Duodenal mucosa (tissue), 2 donors: Measurements from ENCODE around the gene PRSS57.
A peak's percentile ranks its signal among the peaks of the same experiment; 100 is the strongest.
"Not testable (repeated sequence)": the region's sequence is repeated elsewhere in the genome, so short reads cannot be mapped to it uniquely, and the experiment has no call there.

ENCODE experiments used
- H3K27ac ChIP-seq: one replicate; pipeline ENCODE4 v1.7.0; 2013; ENCODE audit warnings: low read depth, low read length
- H3K27me3 ChIP-seq, 2 donors: one replicate each; pipeline ENCODE4 v1.7.0; 2013; ENCODE audit warnings: low read length in 2 of 2, control low read depth in 1 of 2; ENCODE audit not compliant: insufficient read depth in 2 of 2, control insufficient read depth in 1 of 2
- H3K36me3 ChIP-seq, 2 donors: one replicate each; pipeline ENCODE4 v1.7.0; 2013; ENCODE audit warnings: low read length in 2 of 2, control low read depth in 1 of 2; ENCODE audit not compliant: insufficient read depth in 2 of 2, control insufficient read depth in 1 of 2
- H3K4me1 ChIP-seq, 2 donors: one replicate each; pipeline ENCODE4 v1.7.0; 2013; ENCODE audit warnings: low read length in 2 of 2, control low read depth in 1 of 2; ENCODE audit not compliant: insufficient read depth in 2 of 2, control insufficient read depth in 1 of 2
- H3K4me3 ChIP-seq, 2 donors: one replicate each; pipeline ENCODE4 v1.7.0; 2013; ENCODE audit warnings: low read length in 2 of 2, low read depth in 1 of 2
- H3K9ac ChIP-seq, 2 donors: one replicate each; pipeline ENCODE4 v1.7.0; 2013; ENCODE audit warnings: low read length in 2 of 2, low read depth in 1 of 2
- H3K9me3 ChIP-seq, 2 donors: one replicate each; pipeline ENCODE4 v1.7.0; 2013; ENCODE audit warnings: low read length in 2 of 2, control low read depth in 1 of 2; ENCODE audit not compliant: control insufficient read depth in 1 of 2

The PRSS57 gene

GRCh38 chr19:734716-735115 is 39.5 kb upstream of the PRSS57 start:
- peaks cover 18 to 20% of the 10 kb centered on the region in 2 donors for H3K4me1 ChIP-seq
- H3K27ac ChIP-seq = no peak overlapping the region
- H3K27me3 ChIP-seq = no peaks in the 10 kb centered on the region
- H3K9me3 ChIP-seq = no peaks in the 10 kb centered on the region
- H3K36me3 ChIP-seq = no peaks in the 10 kb centered on the region
- H3K4me3 ChIP-seq = no peak overlapping the region
- H3K9ac ChIP-seq = no peak overlapping the region

GRCh38 chr19:732148-733069 is 37.2 kb upstream of the PRSS57 start:
- H3K4me3 ChIP-seq = no peak overlapping the region
- no peaks in the 10 kb centered on the region for H3K27me3 ChIP-seq
- H3K9ac ChIP-seq = no peak overlapping the region
- H3K36me3 ChIP-seq = no peaks in the 10 kb centered on the region
- H3K27ac ChIP-seq = no peak overlapping the region
- no peaks in the 10 kb centered on the region for H3K9me3 ChIP-seq
- H3K4me1 ChIP-seq = peaks cover 4 to 5% of the 10 kb centered on the region in 2 donors

- peaks cover 0 to 3% of the 10 kb centered on the region in 2 donors for H3K4me1 ChIP-seq
- H3K27ac ChIP-seq = no peak overlapping the region
- no peak overlapping the region for H3K9ac ChIP-seq
- H3K27me3 ChIP-seq = no peaks in the 10 kb centered on the region
- no peaks in the 10 kb centered on the region for H3K9me3 ChIP-seq
- H3K36me3 ChIP-seq = no peaks in the 10 kb centered on the region
- no peak overlapping the region for H3K4me3 ChIP-seq
Measured at GRCh38 chr19:731000-731399, 35.7 kb upstream of the PRSS57 start.

- Histone ChIP-seq H3K4me3 (no peak overlapping the region), H3K4me1 (peaks cover 0 to 3% of the 10 kb centered on the region in 2 donors), H3K27me3 (no peaks in the 10 kb centered on the region), H3K9ac (no peak overlapping the region), H3K9me3 (no peaks in the 10 kb centered on the region), H3K36me3 (no peaks in the 10 kb centered on the region), H3K27ac (no peak overlapping the region)
Measured at GRCh38 chr19:729965-730668, 34.9 kb upstream of the PRSS57 start.

GRCh38 chr19:729564-729963 is 34.3 kb upstream of the PRSS57 start:
- not testable (repeated sequence) for H3K27me3 ChIP-seq, H3K9me3 ChIP-seq, H3K9ac ChIP-seq, H3K4me1 ChIP-seq, H3K27ac ChIP-seq, H3K36me3 ChIP-seq, H3K4me3 ChIP-seq

GRCh38 chr19:728011-728410 is 32.8 kb upstream of the PRSS57 start:
- no peaks in the 10 kb centered on the region for H3K4me1 ChIP-seq
- H3K27ac ChIP-seq = peak overlapping the region; percentile 50
- H3K4me3 ChIP-seq = no peak overlapping the region
- H3K27me3 ChIP-seq = no peaks in the 10 kb centered on the region
- no peak overlapping the region for H3K9ac ChIP-seq
- no peaks in the 10 kb centered on the region for H3K36me3 ChIP-seq
- no peaks in the 10 kb centered on the region for H3K9me3 ChIP-seq

- H3K9me3 ChIP-seq = no peaks in the 10 kb centered on the region
- no peak overlapping the region for H3K9ac ChIP-seq
- H3K4me1 ChIP-seq = no peaks in the 10 kb centered on the region
- H3K27ac ChIP-seq = peak overlapping the region; percentile 50
- no peaks in the 10 kb centered on the region for H3K36me3 ChIP-seq
- no peak overlapping the region for H3K4me3 ChIP-seq
- no peaks in the 10 kb centered on the region for H3K27me3 ChIP-seq
Measured at GRCh38 chr19:726993-727956, 32.0 kb upstream of the PRSS57 start.

- no peaks in the 10 kb centered on the region for H3K9me3 ChIP-seq
- no peak overlapping the region for H3K27ac ChIP-seq
- no peak overlapping the region for H3K4me3 ChIP-seq
- H3K36me3 ChIP-seq = no peaks in the 10 kb centered on the region
- no peaks in the 10 kb centered on the region for H3K27me3 ChIP-seq
- no peaks in the 10 kb centered on the region for H3K4me1 ChIP-seq
- no peak overlapping the region for H3K9ac ChIP-seq
Measured at GRCh38 chr19:725461-726089, 30.3 kb upstream of the PRSS57 start.

- Histone ChIP-seq H3K9me3 (no peaks in the 10 kb centered on the region), H3K36me3 (no peaks in the 10 kb centered on the region), H3K9ac (no peak overlapping the region), H3K27me3 (peaks cover 0 to 9% of the 10 kb centered on the region in 2 donors), H3K4me1 (no peaks in the 10 kb centered on the region), H3K27ac (no peak overlapping the region), H3K4me3 (no peak overlapping the region)
Measured at GRCh38 chr19:723714-724113, 28.5 kb upstream of the PRSS57 start.
